GM21717 (cell line): Measurements from ENCODE around the gene AGPAT3.

ENCODE experiments used
- ATAC-seq: cut with Tn5 transposase; IDR thresholded peaks from one replicate; pipeline ENCODE4 v1.9.1; 2021; ENCODE audit warnings: mild to moderate bottlenecking, moderate library complexity; ENCODE audit not compliant: unreplicated experiment

Gene AGPAT3

DNA sequence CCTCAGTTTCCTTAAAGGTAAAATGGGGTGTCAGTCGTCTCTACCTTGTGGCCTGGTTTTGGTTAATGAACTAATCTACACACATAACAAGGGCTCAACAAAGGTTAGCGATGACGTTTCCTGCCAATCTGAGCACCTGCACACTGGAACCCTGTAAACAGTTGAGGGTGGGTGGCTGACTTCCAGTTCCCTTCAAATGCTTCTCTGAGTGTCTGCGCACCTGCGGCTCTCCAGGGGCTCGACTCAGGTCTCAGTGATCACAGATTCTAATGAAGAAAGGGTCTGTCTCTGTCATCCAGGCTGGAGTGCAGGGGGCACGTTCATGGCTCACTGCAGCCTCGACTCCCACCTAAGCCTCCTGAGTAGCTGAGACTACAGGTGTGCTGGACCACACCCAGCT lies 3.3 kb upstream of the AGPAT3 start:
- ATAC-seq: no peak

DNA sequence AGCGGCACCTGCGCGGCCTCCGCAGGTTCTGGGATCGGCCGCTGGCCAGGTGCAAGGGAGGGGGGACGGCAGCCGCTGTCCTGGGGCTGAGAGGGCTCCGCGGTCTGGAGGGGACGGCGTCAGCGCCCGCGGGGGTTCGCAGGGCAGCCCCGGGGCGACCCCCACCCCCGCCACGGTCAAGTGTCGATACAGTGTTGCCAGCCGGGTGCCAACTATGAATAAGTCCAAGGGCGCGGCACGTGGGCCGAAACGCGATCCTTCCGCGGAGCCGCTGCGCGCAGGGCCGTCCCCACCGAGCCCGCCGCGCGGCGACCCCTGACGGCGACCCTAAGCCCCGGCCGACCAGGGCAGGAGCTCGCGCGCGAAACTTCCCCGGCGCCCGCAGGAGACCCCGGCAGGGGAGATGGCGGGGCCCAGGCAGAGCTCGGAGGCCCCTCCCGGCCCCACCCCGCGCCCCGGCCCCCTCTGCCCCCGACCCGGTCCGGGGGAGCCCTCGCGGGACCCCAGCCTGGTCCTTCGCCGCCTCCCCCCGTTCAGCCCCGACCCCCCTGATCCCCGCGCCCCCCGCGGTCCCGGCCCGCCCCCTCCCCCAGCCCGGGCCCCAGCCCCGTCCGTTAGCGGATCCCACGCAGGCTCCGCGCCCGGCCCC lies 586 bp upstream of the AGPAT3 start:
- ATAC-seq: no peak

DNA sequence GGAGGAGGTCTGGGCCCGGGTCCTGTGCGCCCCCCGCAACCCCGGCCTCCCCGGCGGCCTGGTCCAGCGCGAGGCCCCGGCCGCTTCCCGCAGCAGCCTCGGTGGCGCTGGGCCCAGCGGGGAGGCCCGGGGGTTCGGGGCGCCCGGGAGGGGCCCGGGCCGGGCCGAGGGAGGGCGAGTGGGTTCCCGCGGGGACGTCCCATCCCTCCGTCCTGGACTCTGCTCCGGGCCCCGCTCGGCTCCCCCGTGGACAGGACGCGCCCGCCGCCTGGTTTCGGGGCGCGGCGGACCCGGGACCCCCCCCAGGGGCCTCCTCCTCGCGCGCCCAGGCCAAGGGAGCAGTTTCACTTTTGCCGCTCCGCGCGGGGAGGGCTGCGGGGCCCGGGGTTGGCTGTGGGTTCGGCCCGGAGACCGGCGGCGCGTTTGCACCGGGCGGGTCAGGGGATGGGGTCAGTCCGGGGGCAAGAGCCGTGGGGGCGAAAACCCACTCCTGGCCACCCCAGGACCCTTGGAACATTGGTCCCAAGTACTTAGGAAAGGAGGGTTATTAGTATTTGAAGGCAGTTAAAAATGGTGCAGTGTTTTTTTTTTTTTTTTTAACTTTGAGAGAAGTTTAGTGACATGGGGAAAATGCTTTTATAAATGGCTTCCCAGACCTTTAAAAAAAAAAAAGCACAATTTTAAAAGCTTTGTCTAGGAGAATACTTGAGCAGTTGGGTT lies 677 bp downstream of the AGPAT3 start:
- ATAC-seq: no peak

DNA sequence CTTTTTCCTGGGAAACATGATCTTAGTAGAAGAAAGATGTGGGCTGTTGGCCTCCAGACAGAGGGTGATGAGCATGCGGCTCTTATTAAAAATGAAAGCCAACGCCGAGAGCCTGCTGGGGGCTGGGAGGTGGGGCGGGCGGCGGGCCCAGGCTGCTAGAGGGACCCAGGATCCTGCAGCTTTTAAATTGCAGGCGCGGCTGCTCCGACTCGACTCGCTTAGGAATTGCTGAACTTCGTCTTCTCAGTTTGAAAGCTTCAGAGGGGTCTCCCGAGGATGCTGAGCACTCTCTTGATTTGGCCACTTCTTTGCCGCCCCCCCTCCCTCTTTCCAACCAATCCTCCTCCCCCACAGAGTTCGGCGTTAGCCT lies 1.2 kb downstream of the AGPAT3 start:
- no peak for ATAC-seq

DNA sequence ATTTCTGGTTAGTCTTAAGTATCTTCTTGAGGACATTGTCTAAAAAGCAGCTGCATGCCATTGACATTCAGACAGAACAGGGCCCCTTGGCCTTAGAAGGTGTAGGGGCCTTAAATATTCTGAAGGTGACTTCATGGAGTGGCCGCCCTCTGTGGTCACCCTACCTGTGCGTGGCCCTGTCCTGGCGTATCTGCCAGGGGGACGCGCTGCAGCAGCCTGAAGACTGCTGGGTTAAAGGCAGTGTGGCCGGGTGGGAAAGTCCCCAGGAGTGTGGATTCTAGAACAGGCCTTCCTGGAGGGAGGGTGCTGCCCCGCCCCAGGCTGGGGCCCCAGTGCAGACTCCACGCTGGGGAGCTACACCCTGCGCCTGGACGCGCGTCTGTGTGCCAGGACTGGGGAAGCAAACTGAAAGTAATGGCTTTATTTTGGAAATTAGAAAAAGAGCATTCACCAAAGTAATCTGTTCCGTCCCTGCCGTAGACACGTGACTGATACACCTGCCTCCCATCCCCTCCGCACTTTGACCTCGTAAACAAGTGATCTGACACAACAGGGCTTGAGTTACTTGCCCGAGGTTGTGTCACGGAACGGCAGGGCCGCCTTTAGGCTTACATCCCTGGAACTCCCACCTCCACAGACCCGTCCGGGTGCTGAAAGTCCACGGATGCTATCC lies 1.8 kb downstream of the AGPAT3 start:
- ATAC-seq: no peak

DNA sequence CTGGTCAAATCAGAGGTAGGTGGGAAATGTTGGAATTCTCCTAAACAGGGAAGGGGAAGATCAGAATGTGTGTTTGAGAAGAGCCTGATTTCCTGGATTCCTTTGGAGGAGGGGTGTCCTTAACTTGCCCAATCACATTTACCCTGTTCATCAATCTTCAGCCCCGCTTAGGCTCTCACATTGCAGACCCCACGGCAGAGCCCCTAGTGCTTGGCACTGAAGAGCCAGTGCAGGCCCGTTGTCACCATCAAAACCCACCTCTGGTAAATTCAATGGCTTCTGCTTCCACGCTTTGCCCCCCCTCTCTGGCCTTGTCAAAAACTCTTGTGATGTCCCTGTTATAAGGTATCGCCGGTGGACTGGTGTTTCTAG lies 2.3 kb downstream of the AGPAT3 start:
- ATAC-seq: no peak

DNA sequence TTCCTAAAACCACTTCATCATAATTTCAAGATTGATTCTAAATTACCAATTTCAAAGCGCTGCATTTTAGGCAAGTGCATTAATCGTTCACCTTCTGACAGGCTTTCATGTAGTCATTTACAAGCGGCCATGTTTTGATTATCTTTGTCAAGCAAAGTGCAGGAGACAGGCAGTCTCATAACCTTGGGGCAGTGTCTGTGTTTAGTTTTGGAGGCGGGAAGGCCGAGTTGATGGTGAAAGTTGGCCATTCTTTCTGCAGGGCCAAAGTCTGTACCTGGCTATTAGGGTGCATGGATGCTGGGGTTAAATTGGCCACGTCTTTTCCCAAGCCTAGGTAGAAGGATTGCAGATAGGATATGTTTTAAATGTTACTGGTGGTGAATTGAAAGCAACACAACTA lies 2.9 kb downstream of the AGPAT3 start:
- ATAC-seq: no peak

DNA sequence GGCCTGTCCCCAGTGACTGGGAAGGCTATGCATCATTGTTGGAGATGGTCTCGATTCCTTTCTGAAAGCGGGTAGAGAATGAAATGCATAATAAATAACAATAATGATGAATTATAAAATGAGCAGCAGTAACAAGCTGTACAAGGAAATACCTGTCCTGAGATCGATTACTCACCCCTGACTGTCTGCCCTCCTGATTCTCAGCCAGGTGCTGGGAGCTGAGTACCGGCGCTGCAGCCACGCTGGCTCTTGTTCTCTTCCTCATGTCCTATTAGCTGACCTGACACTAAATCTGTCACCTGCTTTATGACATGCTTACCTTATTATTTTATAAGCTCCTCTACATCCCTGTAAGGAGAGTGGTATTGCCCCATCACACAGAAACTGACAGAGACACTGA lies 3.4 kb downstream of the AGPAT3 start:
- no peak for ATAC-seq

DNA sequence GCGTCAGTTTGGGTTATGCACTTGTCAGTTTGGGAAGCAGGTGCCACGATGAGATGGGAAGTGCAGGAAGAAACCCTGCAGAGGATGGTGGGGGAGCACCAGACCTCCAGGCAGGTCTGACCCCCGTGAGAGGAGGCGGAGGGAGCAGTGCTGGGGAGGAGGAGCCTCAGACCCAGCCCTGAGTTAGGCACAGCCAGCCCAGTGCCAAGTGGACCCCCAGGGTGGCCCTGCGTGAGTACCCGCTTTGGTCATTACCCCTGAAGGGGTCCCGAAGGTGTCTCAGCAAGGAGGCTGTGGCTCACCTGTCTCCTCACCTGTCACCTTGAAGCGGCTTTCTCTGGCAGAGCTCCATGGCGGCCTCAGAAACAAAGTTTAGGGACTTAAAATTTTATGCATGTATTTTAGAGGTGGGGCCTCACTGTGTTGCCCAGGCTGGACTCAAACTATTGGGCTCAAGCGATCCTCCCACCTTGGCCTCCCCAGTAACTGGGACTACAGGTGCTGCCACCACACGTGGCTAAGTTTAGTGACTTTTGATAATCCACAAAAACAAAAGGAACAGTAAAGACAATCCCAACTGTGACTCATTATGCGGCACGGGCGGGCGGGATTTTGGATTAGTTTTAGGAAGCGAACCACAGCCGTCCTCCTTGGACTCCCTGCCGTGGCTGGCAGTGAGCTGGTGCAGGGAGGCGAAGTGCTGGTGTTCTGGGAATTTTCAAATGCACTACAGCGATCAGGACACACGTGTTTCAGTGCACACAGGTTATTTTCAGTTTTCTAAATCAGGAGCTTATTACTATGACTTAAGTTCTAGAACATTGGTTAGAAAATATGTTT lies 4.7 kb downstream of the AGPAT3 start:
- no peak for ATAC-seq

DNA sequence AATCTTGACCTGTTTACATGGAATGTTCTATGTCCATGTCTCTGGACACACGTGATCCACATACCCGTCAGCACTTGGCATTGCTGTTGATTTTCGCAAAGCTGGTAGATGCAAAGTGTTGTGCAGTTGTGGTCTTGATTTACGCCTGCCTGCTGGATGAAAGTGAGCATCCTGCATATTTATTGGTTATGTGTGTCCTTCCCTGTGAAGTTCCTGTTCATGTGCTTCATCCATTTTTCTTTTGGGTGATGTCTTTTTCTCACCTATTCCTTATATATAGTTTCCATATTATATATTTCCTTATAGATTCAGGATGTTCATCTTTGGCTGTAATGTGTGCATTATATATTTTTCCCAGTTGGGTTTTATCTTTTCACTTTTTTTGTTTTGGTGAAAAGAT lies 6.5 kb downstream of the AGPAT3 start:
- no peak for ATAC-seq

DNA sequence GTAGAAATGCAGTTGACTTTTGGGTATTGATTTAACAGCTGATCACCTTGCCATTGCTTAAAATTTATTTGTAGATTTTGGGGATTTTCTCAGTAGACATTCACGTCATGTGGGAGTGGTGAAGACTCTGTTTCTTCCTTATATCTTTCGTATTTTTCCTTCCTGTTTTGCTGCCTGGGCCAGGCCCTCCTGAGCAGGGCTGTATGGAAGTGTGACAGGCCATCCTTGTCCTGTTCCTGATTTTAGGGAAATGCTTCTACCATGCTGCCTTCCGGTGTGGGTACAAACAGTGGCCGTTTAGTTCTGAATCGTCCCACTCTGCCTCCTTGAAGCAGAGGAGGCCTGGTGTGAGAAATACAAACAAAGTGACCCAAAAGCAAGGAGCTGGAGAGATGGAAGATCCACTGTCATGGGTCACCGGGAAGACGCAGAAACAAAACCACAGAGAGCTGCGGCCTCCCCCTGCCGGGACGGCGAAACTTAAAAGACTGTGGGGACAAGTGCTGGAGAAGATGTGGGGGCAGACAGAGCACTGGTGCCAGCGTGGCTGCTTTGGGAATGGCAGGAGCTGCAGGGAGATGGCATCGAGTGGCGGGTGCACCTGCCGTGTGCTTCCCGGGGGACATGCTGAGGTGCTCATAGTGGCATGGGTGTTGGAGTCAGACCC lies 7.6 kb downstream of the AGPAT3 start:
- ATAC-seq: no peak

DNA sequence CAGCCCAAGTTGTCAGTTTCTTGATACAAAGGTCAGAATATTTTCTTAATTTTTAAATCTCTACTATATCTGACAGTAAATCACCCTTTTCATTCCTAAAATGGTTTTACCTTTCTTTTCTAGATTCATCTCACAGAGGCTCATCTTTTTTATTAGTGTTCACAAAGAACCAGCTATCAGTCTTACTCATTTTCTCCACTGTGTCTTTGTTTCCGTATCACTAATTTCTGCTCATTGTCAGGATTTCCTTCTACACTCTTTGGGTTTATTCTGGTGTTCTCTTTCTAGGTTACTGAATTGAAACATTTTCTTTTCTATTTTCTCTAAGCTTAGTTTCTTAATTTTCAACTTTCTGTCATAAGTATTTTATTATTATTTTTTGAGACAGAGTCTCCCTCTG lies 8.7 kb downstream of the AGPAT3 start:
- ATAC-seq: no peak

DNA sequence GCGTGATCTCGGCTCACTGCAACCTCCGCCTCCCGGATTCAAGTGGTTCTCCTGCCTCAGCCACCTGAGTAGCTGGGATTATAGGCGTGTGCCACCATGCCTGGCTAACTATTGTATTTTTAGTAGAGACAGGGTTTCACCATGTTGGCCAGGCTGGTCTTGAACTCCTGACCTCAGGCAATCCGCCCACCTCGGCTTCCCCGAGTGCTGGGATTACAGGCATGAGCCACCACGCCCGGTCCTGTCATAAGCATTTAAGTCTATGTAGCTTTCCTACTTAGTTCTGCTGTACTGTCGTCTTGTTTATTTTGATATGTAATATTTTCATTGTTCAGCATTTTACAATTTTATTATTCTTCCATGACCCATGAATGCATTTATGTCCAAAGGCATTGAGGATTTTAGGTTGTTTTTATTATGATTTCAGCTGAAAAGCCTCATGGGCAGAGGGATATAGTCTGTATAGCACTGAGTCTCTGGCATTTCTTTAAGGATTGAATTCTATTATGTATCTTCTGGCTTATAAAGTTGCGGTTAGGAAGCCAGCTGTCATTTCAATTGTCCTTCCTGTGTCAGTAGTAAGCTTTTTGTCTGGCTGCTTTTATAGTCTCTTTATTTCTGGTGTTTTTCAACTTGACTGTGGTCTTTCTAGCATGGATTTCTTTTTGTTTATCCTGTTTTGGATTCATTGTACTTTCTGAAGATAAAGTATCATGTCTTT lies 9.2 kb downstream of the AGPAT3 start:
- ATAC-seq: no peak

DNA sequence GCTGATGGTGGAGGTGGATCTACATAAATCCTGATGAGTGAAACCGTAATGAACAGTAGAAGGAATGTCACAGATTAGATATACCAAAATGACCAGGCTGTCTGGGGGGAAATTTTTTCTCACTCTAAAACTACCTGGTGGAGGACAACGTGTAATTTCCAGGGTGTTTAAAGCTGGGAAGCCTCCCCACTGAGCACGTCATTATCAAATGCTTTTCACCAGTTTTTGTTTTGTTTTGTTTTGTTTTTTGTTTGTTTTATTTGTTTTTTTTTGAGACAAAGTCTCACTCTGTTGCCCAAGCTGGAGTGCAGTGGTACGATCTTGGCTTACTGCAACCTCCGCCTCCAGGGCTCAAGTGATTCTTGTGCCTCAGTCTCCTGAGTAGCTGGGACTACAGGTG lies 11.6 kb downstream of the AGPAT3 start:
- ATAC-seq: no peak

DNA sequence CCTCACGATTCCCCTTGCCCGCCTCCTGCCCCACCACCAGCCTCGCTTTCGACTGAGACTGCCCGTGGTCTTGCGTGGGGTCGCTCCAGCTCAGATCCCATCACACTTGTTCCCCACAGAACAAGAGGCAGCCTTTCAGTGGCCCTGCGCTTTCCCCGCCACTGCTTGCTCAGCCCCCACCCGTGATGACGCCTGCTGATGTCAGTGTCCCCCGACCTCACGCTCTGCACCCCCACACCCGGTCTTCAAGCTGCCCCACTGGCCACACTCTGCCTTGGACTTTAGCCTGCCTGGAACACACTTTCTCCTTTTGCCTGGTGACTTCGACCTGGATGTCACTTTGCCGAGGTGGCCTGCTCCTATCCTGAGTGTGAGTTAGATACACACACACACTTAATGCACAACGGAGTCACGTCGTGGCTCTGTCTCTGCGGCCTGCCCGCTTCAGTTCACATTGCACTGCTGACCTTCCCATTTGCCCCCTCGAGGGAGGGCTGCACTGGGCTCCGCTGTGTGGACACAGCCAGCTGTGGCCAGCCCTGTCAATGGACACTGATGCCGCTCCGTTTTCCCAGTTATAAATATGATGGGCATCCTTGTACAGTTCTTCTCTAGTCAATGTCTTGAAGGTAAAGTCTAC lies 13.0 kb downstream of the AGPAT3 start:
- ATAC-seq: no peak

DNA sequence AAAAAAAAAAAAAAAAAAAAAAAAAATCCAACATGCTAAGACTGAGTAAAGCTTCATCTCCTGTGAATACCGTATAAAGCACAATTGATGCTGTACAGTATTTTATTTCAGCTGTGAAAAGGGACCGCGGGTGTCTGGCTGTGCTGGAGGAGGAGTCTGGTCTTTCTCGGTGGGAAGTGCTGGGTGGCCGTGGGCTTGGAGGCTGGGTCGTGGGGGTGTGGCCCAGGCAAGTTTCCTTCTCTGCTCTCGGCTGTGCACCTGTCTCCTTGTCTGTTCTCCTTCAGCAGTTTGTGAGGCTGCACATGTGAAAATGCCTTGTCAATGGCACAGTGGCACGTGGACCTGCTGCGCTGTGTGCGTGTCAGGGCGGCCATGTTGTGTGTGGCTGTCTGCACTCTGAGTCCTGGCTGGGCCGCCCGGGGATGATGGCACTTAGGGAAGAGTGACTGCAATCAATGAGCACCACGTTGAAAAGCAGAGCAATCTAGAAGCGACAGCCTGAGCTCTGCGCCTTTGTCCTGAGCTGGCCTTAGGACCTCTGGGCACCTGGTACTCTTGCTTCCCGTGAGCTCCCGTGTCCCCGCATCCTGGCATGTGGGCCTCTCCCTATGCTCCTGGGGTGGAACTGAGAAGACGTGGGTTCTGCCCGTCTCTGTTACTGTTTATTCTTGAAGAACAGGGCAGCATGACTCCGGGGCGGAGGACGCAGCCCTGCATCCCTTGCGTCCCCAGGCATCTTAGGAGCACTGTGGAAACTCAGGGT lies 14.5 kb downstream of the AGPAT3 start:
- ATAC-seq: no peak

DNA sequence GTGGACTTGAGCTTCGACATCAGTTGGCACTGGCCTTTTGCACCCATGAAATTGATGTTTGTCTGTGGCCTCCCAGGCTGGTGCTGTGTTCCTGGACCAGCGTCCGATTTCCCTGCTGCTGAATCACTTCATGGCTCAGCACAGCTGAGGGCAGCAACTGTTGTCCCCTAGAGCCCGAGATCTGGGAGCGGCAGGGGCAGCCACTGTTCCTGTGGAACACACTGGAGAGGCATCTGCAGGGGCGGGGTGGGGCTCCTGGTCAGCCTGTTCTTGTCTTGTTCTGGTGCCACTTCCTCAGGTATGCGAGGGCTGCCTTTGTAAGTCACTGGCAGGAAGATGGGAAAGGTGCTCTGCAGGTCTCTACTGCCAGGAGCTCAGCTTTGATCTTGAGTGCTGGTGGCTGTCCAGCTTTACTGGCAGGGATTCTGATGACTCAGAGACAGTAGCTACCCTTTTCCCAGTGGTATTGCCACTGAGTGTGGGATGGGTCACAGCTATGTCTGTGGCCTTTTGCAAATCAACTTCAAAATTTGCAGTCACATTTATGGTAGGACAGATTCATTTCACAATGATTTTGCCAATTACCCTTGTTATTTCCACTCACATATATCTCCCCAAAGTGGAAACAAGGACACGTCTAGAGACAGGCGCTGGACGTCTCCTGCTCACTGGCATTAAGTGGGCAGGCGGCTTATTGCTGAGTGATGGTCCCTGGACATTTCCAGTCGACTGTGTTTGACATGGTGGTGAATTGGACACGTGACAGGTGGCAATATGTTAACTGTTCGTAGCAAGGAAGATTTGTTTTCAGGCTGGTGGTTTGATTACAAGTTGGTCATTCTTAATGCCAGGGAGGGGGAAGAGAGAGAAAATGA lies 15.3 kb downstream of the AGPAT3 start:
- ATAC-seq: no peak

DNA sequence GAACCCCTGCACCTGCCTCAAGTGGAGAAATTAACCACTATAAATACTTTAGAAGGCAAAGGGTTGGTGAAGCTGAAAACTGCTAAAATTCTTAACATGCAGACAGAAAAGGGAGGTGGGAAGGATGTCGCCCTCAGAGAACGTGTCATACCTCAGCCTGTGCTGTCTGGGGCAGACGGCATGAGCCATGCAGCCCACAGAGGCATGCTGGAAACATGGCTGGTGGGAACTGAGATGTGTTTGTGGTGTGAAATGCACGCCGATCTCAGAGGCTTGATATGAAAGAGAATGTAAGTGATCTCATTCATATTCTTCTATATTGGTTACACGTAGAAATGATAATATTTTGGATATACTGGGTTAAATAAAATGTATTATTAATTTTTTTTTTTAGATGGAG lies 16.3 kb downstream of the AGPAT3 start:
- no peak for ATAC-seq
